AML-193 (cell line): Measurements from ENCODE around the gene SH3BP4.

Experiments used
- DNase-seq, 2 experiments: peaks; one replicate each; lab custom pipeline; 2025; lab: John Stamatoyannopoulos, UW

Gene SH3BP4

DNA sequence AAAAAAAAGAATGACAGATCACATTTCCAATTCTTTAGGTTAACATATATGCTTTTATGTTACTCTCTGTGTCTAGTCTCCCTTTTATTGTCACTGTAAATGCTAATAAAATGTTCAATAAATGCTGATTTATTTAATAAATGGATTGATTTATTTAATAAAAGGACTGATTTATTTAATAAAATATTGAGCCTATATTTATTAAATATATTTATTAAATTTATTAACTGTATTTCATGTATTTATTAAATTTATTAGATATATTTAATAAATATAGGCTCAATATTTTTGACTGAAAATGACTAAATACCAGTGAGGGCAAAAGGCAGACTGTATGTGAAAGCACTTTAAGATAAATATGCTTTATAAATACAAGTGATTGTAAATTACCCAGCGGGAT lies 142.6 kb downstream of the SH3BP4 start:
- no peak for DNase-seq

DNA sequence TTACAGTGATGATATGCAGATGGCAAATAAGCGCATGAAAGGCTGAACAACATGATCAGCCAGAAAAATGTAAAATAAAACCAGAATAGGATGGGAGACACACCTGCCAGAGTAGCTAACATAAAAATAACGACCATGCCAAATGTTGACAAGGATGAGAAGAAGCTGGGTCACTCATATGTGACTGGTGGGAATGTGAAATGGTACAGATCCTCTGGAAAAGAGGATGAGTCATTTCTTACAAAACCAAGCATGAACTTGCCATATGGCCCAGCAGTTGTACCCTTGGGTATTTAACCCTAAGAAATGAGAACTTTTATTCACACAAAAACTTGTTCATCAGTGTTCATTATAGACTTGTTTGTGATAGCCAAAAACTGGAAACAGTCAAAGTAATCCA lies 143.8 kb downstream of the SH3BP4 start:
- no peak for DNase-seq

- no peak for DNase-seq
Measured at GRCh38 chr2:235096447-235096846, 144.6 kb downstream of the SH3BP4 start.

DNA sequence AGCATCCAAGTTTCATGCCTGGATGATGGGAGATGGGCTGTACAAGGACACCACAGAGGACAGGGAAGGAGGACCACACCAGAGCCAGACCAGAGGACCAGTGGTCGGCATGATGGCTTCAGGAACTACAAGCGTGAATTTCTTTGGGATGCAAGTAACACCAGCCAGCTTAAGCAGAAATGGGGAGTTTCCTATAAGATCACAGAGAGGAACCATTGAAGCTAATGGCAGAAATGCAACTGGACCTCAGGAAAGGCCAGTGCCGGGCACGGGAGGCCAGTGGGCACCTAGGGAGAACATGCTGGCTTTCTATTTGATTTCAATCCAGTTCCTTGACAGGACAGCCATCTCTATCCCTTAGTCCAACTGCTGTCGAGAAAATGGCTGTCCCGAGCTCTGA lies 145.4 kb downstream of the SH3BP4 start:
- DNase-seq: no peak

- no peak for DNase-seq
Measured at GRCh38 chr2:235098269-235098668, 146.5 kb downstream of the SH3BP4 start.

- DNase-seq: no peak
Measured at GRCh38 chr2:235098736-235099494, 147.1 kb downstream of the SH3BP4 start.

DNA sequence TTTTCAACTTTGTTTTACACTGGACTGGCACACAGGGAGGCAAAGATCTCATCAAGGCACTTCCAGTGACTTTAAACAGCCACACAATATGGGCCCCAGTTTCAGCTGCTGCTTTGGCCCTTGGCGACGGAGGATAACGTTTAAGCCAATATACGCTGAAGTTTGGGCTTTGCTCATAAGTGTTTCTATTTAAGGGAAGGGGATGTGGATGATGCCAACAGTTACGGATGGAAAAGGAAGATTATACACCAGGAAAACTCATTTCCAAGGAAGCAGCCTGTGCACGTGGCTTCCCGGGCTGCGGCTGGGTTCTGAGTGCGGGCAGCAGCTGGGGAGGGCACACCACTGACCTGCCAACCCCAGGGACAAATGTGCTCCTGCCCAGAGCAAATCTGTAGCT lies 151.1 kb downstream of the SH3BP4 start:
- no peak for DNase-seq
